ENCODE results near the gene RHOG. TPM values are rescaled to one million over a fixed set of nuclear protein-coding genes. Genes with fewer than 3 reads are reported as not detected.
A peak's percentile ranks its signal among the peaks of the same experiment; 100 is the strongest.

RHOG gene
- total and polyA plus RNA-seq, 9 of the 15 experiments (the other 6 are each of a cell fraction or from before 2014, with no cell fraction given) = 22.6 to 162 (median 80.3) TPM

DNA sequence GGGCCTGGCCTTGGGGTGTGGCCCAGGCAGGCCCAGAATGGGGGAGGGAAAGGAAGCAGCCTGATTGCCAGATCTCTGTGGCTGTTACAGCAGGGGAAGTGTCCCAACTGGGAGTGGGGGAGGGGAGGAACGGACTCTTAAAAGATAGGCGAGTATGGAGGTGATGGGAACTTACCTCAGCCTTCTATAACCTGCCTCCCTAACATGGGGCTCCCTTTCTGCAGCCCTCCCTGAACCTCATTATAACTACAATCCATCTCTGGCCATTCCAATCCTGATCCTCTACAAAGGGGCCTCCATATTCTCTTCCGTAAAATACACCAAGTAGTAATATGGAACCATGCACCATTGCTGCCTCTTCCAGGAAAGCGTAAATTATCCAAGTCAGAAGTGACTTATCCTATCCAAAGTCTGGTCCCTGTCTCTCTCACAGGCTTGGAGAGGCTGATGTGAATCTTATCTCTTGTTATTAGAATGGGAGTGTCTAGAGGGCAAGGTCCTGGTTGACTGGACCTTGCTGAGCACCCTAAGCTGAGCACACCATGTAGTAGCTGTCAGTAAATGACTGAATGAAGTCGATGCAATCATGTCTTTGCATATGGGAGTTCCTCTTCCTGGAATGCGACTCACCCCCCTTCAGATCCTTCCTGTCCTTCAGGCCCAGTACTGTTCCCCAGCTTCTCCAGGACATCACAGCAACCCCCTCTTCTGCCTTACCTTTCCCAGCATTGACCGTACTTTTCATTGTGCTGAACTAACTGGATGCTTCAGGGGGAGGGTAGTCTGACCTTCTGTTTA lies 5.9 kb downstream of the RHOG start (continued):
- TF ChIP-seq BCOR (IDR thresholded peaks at IDR 0.05) = peak; percentile 54; the same call in 1 of the 2 replicates
- TF ChIP-seq HDGF (IDR thresholded peaks at IDR 0.05) = peak; percentile 73; the same call in 1 of the 2 replicates
- TF ChIP-seq KDM4B (IDR thresholded peaks at IDR 0.05; ENCODE audit: borderline replicate concordance in 2 of 2, low read depth in 1 of 2) = peak in 1 of 2 experiments; percentile 93; a peak in 1 of 4 replicates
- no peak for TF ChIP-seq MCM2 (IDR thresholded peaks at IDR 0.05; ENCODE audit: low read depth)
- no peak for TF ChIP-seq ZNF224 (CRISPR knock-in tag; IDR thresholded peaks at IDR 0.05)
- no peak for TF ChIP-seq PRMT5 (CRISPR knock-in tag; IDR thresholded peaks at IDR 0.05)
- 0 out of 2 replicates have a peak, but pooled peaks have one; percentile 46 for TF ChIP-seq CBX1 (IDR thresholded peaks at IDR 0.05; ENCODE audit: low read depth)
- TF ChIP-seq MED1 (CRISPR knock-in tag; IDR thresholded peaks at IDR 0.05; ENCODE audit: borderline replicate concordance) = no peak
- TF ChIP-seq, protein P1, sequence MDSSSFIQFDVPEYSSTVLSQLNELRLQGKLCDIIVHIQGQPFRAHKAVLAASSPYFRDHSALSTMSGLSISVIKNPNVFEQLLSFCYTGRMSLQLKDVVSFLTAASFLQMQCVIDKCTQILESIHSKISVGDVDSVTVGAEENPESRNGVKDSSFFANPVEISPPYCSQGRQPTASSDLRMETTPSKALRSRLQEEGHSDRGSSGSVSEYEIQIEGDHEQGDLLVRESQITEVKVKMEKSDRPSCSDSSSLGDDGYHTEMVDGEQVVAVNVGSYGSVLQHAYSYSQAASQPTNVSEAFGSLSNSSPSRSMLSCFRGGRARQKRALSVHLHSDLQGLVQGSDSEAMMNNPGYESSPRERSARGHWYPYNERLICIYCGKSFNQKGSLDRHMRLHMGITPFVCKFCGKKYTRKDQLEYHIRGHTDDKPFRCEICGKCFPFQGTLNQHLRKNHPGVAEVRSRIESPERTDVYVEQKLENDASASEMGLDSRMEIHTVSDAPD (CRISPR knock-in tag; IDR thresholded peaks at IDR 0.05) = no peak
- TF ChIP-seq ZNF134 (CRISPR knock-in tag; conservative IDR thresholded peaks at IDR 0.05) = no peak
- TF ChIP-seq, protein P2, sequence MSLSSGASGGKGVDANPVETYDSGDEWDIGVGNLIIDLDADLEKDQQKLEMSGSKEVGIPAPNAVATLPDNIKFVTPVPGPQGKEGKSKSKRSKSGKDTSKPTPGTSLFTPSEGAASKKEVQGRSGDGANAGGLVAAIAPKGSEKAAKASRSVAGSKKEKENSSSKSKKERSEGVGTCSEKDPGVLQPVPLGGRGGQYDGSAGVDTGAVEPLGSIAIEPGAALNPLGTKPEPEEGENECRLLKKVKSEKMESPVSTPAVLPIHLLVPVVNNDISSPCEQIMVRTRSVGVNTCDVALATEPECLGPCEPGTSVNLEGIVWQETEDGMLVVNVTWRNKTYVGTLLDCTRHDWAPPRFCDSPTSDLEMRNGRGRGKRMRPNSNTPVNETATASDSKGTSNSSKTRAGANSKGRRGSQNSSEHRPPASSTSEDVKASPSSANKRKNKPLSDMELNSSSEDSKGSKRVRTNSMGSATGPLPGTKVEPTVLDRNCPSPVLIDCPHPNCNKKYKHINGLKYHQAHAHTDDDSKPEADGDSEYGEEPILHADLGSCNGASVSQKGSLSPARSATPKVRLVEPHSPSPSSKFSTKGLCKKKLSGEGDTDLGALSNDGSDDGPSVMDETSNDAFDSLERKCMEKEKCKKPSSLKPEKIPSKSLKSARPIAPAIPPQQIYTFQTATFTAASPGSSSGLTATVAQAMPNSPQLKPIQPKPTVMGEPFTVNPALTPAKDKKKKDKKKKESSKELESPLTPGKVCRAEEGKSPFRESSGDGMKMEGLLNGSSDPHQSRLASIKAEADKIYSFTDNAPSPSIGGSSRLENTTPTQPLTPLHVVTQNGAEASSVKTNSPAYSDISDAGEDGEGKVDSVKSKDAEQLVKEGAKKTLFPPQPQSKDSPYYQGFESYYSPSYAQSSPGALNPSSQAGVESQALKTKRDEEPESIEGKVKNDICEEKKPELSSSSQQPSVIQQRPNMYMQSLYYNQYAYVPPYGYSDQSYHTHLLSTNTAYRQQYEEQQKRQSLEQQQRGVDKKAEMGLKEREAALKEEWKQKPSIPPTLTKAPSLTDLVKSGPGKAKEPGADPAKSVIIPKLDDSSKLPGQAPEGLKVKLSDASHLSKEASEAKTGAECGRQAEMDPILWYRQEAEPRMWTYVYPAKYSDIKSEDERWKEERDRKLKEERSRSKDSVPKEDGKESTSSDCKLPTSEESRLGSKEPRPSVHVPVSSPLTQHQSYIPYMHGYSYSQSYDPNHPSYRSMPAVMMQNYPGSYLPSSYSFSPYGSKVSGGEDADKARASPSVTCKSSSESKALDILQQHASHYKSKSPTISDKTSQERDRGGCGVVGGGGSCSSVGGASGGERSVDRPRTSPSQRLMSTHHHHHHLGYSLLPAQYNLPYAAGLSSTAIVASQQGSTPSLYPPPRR (CRISPR knock-in tag; IDR thresholded peaks at IDR 0.05; ENCODE audit: borderline replicate concordance) = no peak
- TF ChIP-seq KLF13 (tag; IDR thresholded peaks at IDR 0.05; ENCODE audit: borderline replicate concordance, low read depth) = no peak; the same call in 1 of the 2 replicates
- no peak for TF ChIP-seq NUFIP1 (IDR thresholded peaks at IDR 0.05; ENCODE audit: partially characterized antibody)
- TF ChIP-seq, protein P3, sequence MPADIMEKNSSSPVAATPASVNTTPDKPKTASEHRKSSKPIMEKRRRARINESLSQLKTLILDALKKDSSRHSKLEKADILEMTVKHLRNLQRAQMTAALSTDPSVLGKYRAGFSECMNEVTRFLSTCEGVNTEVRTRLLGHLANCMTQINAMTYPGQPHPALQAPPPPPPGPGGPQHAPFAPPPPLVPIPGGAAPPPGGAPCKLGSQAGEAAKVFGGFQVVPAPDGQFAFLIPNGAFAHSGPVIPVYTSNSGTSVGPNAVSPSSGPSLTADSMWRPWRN (IDR thresholded peaks at IDR 0.05; ENCODE audit: low read depth) = peak; percentile 20; the same call in 1 of the 2 replicates
- TF ChIP-seq ELF2 (CRISPR knock-in tag; IDR thresholded peaks at IDR 0.05) = no peak
- TF ChIP-seq KAT7 (CRISPR knock-in tag; IDR thresholded peaks at IDR 0.05; ENCODE audit: borderline replicate concordance) = no peak
- no peak for TF ChIP-seq PYGO2 (tag; IDR thresholded peaks at IDR 0.05)
- TF ChIP-seq RBBP5 (IDR thresholded peaks at IDR 0.05; ENCODE audit: borderline replicate concordance, insufficient read depth, low read length, poor library complexity, severe bottlenecking) = peak; percentile 38
- TF ChIP-seq GTF2A2 (tag; IDR thresholded peaks at IDR 0.05) = no peak
- TF ChIP-seq ZNF121 (CRISPR knock-in tag; conservative IDR thresholded peaks at IDR 0.05) = no peak
- TF ChIP-seq ZFPM2 (CRISPR knock-in tag; IDR thresholded peaks at IDR 0.05) = no peak
- peak; percentile 70 for TF ChIP-seq GATA2 (CRISPR knock-in tag; IDR thresholded peaks at IDR 0.05)
- no peak for TF ChIP-seq ZNF551 (CRISPR knock-in tag; IDR thresholded peaks at IDR 0.05)

All from K562 (cell line).